Brain pericyte (primary cell): Measurements from ENCODE around the gene CDK5RAP3.
"Not testable (repeated sequence)": the region's sequence is repeated elsewhere in the genome, so short reads cannot be mapped to it uniquely, and the experiment has no call there.

Source experiments
- DNase-seq: peaks from one replicate; pipeline ENCODE4 v3.0.0-alpha.2; 2012; ENCODE audit warnings: low read depth, low spot score

Gene CDK5RAP3

GRCh38 chr17:47997586-47997985 is 26.7 kb downstream of the CDK5RAP3 start:
- DNase-seq = no peak

- no peak for DNase-seq
Observed at GRCh38 chr17:47998044-47998443, 27.1 kb downstream of the CDK5RAP3 start.

DNA sequence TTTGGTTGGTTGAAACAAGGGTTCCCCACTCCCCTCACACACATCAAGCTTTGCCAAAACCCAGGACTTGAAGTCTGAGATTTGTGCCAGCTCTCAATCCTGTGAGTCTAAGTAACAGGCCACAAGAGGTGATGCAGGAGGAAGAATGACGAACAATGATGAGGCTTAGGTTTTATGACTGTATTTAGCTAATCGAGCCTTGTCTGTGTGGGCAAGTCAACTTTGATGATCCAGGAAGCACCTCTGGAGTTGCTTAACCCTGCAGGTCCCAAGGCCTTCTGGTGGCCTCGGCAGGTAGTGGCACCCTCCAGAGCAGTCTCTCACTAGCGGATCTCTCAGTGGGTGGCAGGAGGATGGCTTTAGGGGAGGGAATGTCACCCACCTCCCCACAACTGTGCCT is 28.7 kb downstream of the CDK5RAP3 start:
- no peak for DNase-seq

DNA sequence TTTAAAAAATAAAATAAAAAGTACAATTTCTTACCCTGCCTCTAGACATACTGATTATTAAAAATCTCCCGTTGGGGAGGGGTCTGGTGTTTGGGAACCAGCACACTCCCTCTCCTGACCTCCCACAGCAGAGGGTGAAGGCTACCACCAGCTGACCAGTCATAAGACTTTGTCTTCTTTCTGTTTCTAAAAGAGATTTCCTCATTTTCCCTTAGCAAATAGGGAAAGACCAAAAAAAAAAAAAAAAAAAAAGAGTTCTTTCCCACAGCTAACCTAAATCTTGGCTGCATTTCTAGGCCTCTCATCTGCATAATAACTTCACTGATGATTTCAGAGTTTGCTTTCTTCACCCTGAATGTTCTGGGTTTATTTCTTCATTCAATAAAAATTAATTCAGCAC is 30.3 kb downstream of the CDK5RAP3 start:
- no peak for DNase-seq

DNA sequence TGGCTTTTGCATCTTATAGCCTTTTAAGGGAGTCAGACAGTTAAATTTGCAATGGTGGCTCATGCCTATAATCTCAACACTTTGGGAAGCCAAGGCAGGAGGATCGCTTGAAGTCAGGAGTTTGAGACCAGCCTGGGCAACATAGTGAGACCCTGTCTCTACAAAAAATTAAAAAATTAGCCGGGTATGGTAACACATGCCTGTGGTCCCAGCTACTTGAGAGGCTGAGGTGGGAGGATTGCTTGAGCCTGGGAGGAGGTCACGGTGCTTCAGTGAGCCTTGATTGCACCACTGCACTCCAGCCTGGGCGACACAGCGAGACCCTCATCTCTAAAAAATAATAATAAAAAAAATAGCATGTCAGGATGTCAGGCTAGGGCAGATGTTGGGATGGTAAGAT is 30.7 kb downstream of the CDK5RAP3 start:
- DNase-seq = not testable (repeated sequence)

GRCh38 chr17:48002266-48002915 is 31.5 kb downstream of the CDK5RAP3 start:
- DNase-seq = peak; percentile 26

DNA sequence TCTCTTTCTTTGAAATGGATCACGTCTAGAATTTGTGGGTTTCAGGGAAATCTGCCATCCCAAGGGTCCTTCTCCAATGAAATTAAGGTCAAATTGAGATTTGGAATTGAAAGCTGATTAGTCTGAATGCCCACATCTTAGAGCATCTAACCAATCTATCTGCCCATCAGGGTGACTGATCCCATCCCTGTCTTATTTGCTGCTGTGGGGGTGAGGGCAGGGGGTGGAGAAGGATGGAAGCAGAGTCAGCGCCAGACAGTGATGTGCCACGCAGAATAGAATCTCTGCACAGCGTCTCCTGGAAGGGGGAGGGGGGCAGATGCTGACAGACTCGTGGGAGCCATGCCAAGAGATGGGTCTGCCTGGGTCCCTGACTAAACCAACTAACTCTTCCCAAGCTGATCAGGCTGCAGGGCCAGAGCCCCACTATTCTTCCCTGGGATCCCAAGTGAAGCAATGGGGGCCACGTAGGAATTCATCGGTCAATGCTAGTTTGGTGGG is 32.1 kb downstream of the CDK5RAP3 start:
- DNase-seq = no peak

GRCh38 chr17:48003417-48004151 is 32.7 kb downstream of the CDK5RAP3 start:
- no peak for DNase-seq

DNA sequence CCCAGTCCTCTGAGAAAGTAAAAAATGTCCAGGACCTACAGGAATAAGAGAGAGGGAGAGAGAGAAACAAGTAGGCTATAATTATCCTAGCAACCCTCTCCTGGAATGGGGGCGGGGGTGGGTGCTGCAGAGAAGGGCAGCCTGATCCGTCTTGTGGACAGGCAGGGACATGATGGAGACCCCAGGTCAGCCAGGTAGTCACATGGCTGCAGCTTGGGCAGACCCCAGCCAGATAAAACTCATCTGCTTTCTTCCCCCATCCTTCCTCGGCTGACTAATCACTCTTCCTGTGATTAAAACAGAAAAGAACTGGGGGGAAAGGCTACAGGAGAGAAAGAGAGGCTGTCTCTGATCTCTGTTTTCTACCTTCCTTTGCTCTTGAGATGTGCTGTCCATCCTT is 34.1 kb downstream of the CDK5RAP3 start:
- DNase-seq = no peak

DNA sequence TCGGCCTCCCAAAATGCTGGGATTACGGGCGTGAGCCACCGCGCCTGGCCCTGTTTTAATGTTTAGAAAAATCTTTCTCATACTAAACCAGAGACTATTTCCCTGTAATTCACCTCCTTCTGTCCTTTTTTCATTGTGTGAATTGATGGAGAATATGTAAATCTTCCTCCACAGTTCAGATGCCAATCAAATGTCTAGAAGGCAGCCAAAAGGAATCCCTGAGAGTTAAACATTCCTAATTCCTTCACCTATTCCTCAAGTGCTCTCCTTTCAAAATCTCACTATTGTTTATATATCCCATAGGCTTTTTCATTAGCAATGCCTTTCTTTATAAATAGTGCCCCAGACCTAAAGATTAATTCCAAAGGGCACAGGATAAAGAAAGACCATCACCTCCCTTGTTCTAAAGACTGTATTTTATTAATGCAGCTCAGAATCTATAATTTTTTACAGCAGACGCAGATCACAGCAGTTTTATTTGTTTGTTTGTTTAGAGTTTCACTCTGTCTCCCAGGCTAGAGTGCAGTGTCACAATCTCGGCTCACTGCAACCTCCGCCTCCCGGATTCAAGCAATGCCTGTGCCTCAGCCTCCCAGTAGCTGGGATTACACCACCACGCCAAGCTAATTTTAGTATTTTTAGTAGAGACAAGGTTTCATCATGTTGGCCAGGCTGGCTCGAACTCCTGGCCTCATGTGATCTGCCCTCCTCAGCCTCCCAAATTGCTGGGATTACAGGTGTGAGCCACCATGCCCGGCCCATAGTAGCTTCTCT is 36.2 kb downstream of the CDK5RAP3 start:
- no peak for DNase-seq

DNA sequence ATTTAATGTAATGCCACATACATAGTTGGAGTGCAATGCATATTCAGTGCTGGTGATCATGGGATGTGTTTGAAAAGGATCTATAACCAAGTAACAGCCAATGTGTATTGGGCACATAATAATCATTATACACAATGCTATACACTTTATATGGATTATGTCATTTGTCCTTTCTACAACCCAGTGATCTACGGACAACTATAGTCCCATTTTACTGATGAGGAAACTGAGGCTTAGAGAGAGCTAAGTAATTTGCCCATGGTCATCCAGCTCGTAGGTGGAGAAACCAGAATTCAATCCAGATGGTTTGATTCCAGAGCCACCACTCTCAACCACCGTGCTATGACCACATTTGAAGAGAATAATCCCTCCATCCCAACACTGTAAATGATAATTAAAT is 39.3 kb downstream of the CDK5RAP3 start:
- DNase-seq = no peak

DNA sequence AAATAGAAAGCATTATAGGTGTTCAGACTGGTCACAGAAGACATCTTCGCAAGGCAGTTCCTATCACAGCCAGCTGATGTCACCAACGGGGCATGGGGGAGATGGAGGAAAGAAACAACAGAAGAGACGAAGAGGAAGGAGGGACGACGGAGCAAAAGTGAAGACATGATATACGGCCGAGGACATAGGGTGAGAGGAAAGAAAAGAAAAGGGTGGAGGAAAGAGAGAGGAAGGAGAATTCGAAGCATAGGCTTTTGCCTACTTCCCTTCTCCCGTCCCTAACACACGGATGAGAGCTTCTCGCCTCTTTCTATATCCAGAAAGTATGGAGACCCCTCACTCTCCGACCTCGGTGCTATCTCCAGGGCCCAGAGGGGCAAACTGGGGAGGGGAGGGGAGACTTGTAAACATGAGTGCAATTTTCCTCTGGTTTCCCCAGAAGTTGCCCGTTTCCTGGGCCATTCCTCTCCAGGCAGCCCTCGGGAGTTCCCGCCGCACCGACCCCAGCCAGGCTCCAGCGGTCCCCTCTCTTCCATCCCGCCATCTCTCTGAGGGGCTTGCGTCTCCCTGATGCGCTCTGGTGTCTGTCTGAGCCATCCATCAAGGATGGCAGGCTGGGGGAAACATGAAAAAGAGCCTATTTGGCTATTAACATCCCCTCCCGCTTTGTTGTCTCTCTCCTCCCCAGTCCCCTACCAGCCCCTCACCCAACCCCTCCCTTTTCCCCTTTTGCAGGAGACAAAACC is 40.7 kb downstream of the CDK5RAP3 start:
- no peak for DNase-seq

DNA sequence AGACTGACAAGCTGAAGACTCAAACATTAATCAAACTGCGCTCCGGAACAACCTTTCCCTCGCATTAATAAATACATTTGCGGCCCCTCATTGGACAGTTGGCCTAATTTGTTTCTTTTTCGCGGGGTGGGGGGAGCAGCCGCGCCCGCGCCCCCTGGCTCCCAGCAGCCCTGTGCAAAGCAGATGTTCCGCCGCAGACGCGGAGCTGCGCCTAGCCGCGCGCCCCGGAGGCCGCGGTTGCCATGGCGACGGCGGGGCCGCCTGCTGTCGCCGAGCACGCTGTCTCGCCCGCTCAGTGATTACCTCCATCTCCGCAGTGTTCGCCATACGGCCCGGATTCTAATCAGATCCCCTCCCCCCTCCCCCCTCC is 41.2 kb downstream of the CDK5RAP3 start:
- DNase-seq = no peak

- no peak for DNase-seq
Observed at GRCh38 chr17:48012654-48013053, 41.7 kb downstream of the CDK5RAP3 start.

GRCh38 chr17:48013876-48014594 is 43.1 kb downstream of the CDK5RAP3 start:
- DNase-seq = no peak

DNA sequence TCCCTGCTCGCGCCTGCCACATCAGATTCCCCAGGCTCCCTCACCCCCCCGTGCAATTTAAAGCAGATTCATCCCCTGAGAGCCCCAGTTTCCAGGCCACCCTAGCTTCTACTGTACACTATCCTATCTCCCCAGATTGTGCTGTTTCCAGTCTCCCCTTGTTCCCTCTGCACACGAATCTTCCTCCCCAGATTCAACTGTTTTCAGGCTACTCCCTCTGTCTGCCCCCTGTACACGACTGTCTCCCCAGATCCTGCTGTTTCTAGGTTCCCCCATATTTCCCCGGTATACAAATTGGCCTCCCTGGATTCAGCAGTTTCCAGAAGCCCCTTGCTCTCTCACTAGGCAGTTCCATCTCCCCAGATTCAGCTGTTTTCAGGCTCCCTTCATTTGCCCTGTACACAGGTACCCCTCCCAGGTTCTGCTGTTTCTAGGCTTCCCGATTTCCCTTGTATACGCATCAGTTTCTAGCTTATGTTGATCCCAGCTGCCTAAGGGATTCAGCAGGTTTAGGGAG is 43.7 kb downstream of the CDK5RAP3 start:
- DNase-seq = no peak

DNA sequence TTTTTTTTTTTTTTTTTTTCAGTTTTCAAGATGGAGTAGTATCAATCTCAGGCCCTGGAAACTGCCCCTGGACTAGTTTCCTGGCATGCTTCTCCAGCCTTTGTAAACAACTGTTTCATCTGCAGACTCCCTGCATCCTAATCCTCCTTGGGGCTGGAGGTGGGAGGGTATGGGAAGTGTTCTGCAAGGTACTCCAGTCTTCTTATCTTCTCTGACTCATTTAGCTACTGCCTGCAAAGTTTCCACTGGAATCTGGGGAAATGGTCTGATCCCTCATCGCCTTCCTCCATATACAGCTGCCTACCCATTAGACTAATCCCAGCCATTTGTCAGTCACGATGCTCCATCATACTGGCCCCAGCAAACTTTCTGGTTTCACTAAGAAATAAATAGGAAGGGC is 45.2 kb downstream of the CDK5RAP3 start:
- no peak for DNase-seq

DNA sequence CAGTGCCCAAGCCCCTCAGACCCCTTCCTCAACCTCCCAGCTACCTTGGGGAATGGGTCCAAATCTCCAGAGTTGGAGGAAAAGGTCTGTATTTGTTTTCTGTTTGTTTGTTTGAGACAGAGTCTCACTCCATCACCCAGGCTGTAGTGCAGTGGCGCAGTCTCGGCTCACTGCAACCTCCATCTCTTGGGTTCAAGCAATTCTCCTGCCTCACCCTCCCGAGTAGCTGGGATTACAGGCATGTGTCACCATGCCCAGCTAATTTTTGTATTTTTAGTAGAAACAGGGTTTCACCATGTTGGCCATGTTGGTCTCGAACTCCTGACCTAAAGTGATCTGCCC is 46.9 kb downstream of the CDK5RAP3 start:
- DNase-seq = not testable (repeated sequence)

- DNase-seq = no peak
Observed at GRCh38 chr17:48021934-48022333, 51.0 kb downstream of the CDK5RAP3 start.

DNA sequence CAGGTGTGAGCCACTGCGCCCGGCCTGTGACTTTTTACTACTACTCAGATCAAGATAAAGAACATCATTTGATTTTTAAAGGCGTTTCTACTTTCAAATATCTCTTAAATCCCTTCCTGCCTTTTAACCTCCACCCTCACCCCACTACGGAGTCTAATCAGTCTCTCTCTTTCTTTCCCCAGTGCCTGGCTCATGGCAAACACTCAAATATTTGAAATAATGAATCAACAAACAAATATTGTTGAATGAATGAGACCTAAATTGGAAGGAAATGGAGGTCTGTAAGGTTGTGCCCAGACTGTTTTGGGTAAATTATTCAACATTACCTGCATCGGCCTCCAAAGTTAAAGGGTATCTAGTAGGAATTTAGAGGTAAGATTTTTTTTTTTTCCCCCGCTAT is 52.0 kb downstream of the CDK5RAP3 start:
- no peak for DNase-seq
